GM12865 (cell line): ENCODE data around the gene DHTKD1.
"Not testable (repeated sequence)": the region's sequence is repeated elsewhere in the genome, so short reads cannot be mapped to it uniquely, and the experiment has no call there.

Experiments
- DNase-seq: peaks from one replicate; pipeline ENCODE4 v3.0.0; 2010; ENCODE audit warnings: low read depth
- H3K4me3 ChIP-seq: 2 replicates; pipeline ENCODE4 v1.5.1; 2011; ENCODE audit warnings: mild to moderate bottlenecking, low read depth, low read length, control low read depth
- TF ChIP-seq, protein P1 (sequence below): IDR thresholded peaks from 2 replicates; pipeline ENCODE4 v1.5.1; 2011; ENCODE audit warnings: low read length, control low read depth, low read depth, inconsistent platforms; ENCODE audit not compliant: insufficient read depth; ENCODE audit errors: missing control alignments

DHTKD1 gene

DNA sequence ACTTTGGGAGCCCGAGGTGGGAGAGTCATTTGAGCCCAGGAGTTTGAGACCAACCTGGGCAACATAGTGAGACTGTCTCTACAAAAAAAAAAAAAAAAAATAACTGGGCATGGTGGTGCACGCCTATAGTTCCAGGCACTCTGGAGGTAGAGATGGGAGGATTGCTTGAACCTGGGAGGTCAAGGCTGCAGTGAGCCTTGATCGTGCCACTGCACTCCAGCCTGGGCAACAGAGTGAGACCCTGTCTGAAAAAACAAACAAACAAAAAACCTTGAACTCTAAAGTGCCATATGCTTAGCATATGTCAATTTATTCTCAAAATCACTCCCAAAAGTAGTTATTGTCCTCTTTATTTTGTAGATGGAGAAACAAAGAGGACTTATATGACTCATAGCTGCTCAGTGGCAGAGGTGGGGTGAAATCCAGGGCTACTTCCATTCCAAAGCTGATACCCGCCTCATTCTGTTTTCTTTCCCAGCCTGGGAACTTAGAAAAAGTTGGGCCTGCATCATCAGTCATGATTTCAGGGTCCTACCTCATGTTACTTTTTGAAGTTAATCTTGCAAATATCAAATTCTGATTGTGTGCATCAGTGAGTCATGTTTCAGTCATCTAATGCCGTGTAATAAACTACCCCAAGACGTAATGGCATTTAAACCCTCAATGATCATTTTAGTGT, 13.3 kb downstream of the DHTKD1 start:
- H3K4me3 ChIP-seq = no peak overlapping the region
- TF ChIP-seq, protein P1, sequence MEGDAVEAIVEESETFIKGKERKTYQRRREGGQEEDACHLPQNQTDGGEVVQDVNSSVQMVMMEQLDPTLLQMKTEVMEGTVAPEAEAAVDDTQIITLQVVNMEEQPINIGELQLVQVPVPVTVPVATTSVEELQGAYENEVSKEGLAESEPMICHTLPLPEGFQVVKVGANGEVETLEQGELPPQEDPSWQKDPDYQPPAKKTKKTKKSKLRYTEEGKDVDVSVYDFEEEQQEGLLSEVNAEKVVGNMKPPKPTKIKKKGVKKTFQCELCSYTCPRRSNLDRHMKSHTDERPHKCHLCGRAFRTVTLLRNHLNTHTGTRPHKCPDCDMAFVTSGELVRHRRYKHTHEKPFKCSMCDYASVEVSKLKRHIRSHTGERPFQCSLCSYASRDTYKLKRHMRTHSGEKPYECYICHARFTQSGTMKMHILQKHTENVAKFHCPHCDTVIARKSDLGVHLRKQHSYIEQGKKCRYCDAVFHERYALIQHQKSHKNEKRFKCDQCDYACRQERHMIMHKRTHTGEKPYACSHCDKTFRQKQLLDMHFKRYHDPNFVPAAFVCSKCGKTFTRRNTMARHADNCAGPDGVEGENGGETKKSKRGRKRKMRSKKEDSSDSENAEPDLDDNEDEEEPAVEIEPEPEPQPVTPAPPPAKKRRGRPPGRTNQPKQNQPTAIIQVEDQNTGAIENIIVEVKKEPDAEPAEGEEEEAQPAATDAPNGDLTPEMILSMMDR = no peak
- no peak for DNase-seq

DNA sequence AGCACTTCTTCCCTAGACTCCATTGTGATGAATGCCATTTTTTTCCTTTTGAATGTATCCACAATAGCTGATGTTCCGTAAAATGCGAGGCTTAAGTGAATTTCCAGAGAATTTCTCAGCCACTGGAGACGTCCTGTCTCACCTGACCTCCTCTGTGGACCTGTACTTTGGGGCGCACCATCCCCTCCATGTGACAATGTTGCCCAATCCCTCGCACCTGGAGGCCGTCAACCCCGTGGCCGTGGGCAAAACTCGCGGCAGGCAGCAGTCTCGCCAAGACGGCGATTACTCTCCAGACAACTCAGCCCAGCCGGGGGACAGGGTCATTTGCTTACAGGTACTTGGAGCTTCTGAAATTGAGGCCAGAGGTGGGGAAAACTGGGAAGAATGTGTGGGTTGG, 20.2 kb downstream of the DHTKD1 start:
- DNase-seq = no peak
- TF ChIP-seq, protein P1 = no peak
- H3K4me3 ChIP-seq = no peak overlapping the region

DNA sequence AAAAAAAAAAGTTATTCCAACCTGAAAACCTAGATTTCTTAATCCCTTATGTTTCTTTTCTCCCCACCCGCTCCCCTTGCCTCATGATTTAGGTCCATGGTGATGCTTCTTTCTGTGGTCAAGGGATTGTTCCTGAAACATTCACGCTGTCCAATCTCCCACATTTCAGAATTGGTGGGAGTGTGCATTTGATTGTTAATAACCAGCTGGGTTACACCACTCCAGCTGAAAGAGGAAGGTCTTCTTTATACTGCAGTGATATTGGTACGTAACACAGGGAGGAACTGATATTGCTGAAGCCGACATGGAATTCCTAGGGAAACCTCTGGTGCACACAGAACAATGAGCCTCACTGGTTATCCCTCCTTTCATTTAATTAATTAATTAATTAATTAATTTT, 22.7 kb downstream of the DHTKD1 start:
- TF ChIP-seq, protein P1 = no peak
- DNase-seq = no peak
- no peak overlapping the region for H3K4me3 ChIP-seq

DNA sequence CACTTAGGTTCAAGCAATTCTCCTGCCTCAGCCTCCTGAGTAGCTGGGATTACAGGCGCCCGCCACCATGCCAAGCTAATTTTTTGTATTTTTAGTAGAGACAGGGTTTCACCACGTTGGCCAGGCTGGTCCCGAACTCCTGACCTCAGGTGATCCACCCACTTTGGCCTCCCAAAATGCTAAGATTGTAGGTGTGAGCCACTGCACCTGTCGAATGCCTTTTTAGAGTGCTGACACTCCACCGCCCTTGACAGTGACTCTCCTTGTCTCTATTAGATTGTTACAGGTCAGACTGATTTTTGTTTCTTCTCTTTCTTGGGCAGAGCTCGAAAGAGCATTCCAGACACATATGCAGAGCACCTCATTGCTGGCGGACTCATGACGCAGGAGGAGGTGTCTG, 28.6 kb downstream of the DHTKD1 start:
- DNase-seq, H3K4me3 ChIP-seq: not testable (repeated sequence)

DNA sequence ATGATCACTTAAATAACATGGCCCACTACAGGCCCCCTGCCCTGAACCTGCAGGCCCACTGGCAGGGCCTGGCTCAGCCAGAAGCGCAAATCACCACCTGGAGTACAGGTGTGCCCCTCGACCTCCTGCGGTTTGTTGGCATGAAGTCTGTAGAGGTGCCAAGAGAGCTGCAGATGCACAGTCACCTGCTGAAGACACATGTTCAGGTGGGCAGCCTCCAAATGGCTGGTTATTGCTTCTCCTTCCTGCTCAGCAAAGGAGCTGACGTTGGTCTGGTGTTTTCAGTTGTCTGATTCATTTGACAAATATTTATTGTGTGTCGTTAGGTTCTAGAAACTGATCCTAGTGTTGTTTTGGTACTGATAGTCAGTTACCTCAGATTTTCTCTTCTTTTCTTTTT, 29.0 kb downstream of the DHTKD1 start:
- no peak overlapping the region for H3K4me3 ChIP-seq
- TF ChIP-seq, protein P1 = no peak
- DNase-seq = no peak

DNA sequence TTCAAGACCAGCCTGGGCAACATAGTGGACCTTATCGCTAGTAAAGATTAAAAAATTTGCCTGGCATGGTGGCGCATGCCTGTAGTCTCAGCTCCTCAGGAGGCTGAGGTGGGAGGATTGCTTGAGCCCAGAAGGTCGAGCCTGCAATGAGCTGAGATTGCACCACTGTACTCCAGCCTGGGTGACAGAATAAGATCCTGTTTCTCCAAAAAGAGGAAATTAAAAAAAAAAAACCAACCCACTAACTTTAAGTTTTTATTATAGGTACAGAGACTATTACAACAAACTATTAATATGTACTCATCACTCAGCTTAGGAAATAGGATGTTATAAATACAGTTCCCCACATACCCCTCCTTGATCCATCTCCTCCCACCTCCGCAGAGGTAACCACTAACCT, 30.2 kb downstream of the DHTKD1 start:
- DNase-seq = no peak
- TF ChIP-seq, protein P1 = no peak
- no peak overlapping the region for H3K4me3 ChIP-seq

DNA sequence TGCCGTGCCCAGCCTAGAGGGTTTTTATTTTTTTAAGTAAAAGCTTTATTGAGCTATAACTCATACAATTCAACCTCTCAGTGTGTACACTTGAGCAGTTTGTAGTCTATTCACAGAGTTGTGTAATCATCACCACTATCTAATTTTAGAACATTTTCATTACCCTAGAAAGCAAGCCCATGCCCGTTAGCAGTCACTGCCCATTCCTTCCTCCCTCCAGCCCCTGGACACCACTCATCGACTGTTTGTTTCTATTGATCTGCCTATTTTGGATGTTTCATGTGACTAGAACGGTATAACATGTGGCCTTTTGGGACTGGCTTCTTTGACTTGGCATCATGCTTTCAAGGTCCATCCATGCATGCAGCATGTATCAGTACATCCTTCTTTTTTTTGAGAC, 35.0 kb downstream of the DHTKD1 start:
- no peak overlapping the region for H3K4me3 ChIP-seq
- TF ChIP-seq, protein P1 = no peak
- no peak for DNase-seq
